GM23338 (cell line): ENCODE results near the gene DTX4. TPM values are rescaled to one million over a fixed set of nuclear protein-coding genes. Genes with fewer than 3 reads are reported as not detected.

Experiments used
- ATAC-seq: fragments of 200-7000 bp; cut with Tn5 transposase; 3 replicates; pipeline ENCODE4 v1.9.1; 2020
- DNase-seq: peaks from one replicate; pipeline ENCODE4 v3.0.0-alpha.2; 2015; ENCODE audit warnings: low spot score
- H2AFZ ChIP-seq: fragments of 200-600 bp; sonication (generic); 2 replicates; pipeline ENCODE4 v1.8.0; 2016; ENCODE audit warnings: antibody characterized with exemption, mild to moderate bottlenecking, moderate library complexity
- H3F3A ChIP-seq: fragments of 200-600 bp; sonication (generic); replicated peaks from 2 replicates; pipeline ENCODE4 v1.8.0; 2017; ENCODE audit warnings: antibody characterized with exemption, mixed run types, low read depth
- H3K27ac ChIP-seq: fragments of 200-600 bp; sonication (generic); 2 replicates; pipeline ENCODE4 v1.6.1; 2016; ENCODE audit warnings: low read depth
- H3K27me3 ChIP-seq: fragments of 200-600 bp; sonication (generic); 2 replicates; pipeline ENCODE4 v1.8.0; 2016; ENCODE audit warnings: mild to moderate bottlenecking, mixed run types, moderate library complexity; ENCODE audit not compliant: insufficient read depth
- H3K36me3 ChIP-seq: fragments of 200-600 bp; sonication (generic); 2 replicates; pipeline ENCODE4 v1.8.0; 2016; ENCODE audit warnings: mild to moderate bottlenecking; ENCODE audit not compliant: insufficient read depth
- H3K4me1 ChIP-seq: fragments of 200-600 bp; sonication (generic); 2 replicates; pipeline ENCODE4 v1.8.0; 2016; ENCODE audit warnings: mild to moderate bottlenecking, moderate library complexity; ENCODE audit not compliant: insufficient read depth
- H3K4me2 ChIP-seq: fragments of 200-600 bp; sonication (generic); 2 replicates; pipeline ENCODE4 v1.7.1; 2017; ENCODE audit warnings: mixed run types
- H3K4me3 ChIP-seq: fragments of 200-600 bp; sonication (generic); 2 replicates; pipeline ENCODE4 v1.6.1; 2016; ENCODE audit warnings: mixed run types
- H3K79me2 ChIP-seq: fragments of 200-600 bp; sonication (generic); replicated peaks from 2 replicates; pipeline ENCODE4 v1.8.0; 2017; ENCODE audit warnings: mild to moderate bottlenecking; ENCODE audit not compliant: insufficient read depth
- H3K9me2 ChIP-seq: fragments of 200-600 bp; sonication (generic); 2 replicates; pipeline ENCODE4 v1.8.0; 2017; ENCODE audit not compliant: insufficient read depth
- H4K20me1 ChIP-seq: fragments of 200-600 bp; sonication (generic); replicated peaks from 2 replicates; pipeline ENCODE4 v1.8.0; 2017; ENCODE audit warnings: mild to moderate bottlenecking; ENCODE audit not compliant: insufficient read depth
- H3K27ac Mint-ChIP-seq: 2 replicates; pipeline ENCODE4 v1.8.0; 2020; ENCODE audit warnings: inconsistent platforms, mild to moderate bottlenecking, moderate library complexity, mixed read lengths
- H3K27me3 Mint-ChIP-seq: 3 replicates; pipeline ENCODE4 v1.8.0; 2022; ENCODE audit warnings: low read depth, mild to moderate bottlenecking, moderate library complexity, mixed read lengths, inconsistent platforms; ENCODE audit not compliant: insufficient read depth, poor library complexity
- H3K36me3 Mint-ChIP-seq: 3 replicates; pipeline ENCODE4 v1.8.0; 2021; ENCODE audit warnings: low read depth, mild to moderate bottlenecking, inconsistent platforms, moderate library complexity, mixed read lengths
- H3K4me1 Mint-ChIP-seq: 3 replicates; pipeline ENCODE4 v1.8.0; 2020; ENCODE audit warnings: mild to moderate bottlenecking, inconsistent platforms, mixed read lengths
- H3K4me3 Mint-ChIP-seq: 3 replicates; pipeline ENCODE4 v1.8.0; 2021; ENCODE audit warnings: moderate library complexity, mild to moderate bottlenecking, inconsistent platforms, mixed read lengths
- H3K9me3 Mint-ChIP-seq: 3 replicates; pipeline ENCODE4 v1.8.0; 2020; ENCODE audit warnings: moderate library complexity, mild to moderate bottlenecking, inconsistent platforms, mixed read lengths
- CREB1 ChIP-seq: fragments of 250-450 bp; sonication (Bioruptor Pico); IDR thresholded peaks from 2 replicates; pipeline ENCODE4 v1.5.0; 2020; ENCODE audit warnings: low read depth, mild to moderate bottlenecking, moderate library complexity
- ETS1 ChIP-seq: IDR thresholded peaks from 2 replicates; pipeline ENCODE4 v1.6.1; 2016; ENCODE audit warnings: antibody characterized with exemption
- EZH2 ChIP-seq: fragments of 200-600 bp; sonication (generic); IDR thresholded peaks from one replicate; pipeline ENCODE4 v1.8.0; 2017; ENCODE audit warnings: antibody characterized with exemption, mild to moderate bottlenecking, low read depth; ENCODE audit not compliant: unreplicated experiment
- EZH2phosphoT487 ChIP-seq: fragments of 200-600 bp; sonication (generic); IDR thresholded peaks from one replicate; pipeline ENCODE4 v1.8.1; 2018; ENCODE audit warnings: antibody characterized with exemption; ENCODE audit not compliant: unreplicated experiment
- JUNB ChIP-seq: IDR thresholded peaks from one replicate; pipeline ENCODE4 v1.6.1; 2016; ENCODE audit warnings: antibody characterized with exemption; ENCODE audit not compliant: unreplicated experiment
- POLR2AphosphoS5 ChIP-seq: IDR thresholded peaks from 2 replicates; pipeline ENCODE4 v1.6.1; 2016; ENCODE audit warnings: antibody characterized with exemption, low read depth
- STAT1 ChIP-seq: IDR thresholded peaks from one replicate; pipeline ENCODE4 v1.6.1; 2016; ENCODE audit warnings: antibody characterized with exemption; ENCODE audit not compliant: unreplicated experiment
- ZNF114 ChIP-seq: fragments of 250-450 bp; sonication (Bioruptor Pico); IDR thresholded peaks from 2 replicates; pipeline ENCODE4 v1.5.0; 2020; ENCODE audit warnings: mild to moderate bottlenecking, moderate library complexity
- ZNF462 ChIP-seq: fragments of 250-450 bp; sonication (Bioruptor Pico); IDR thresholded peaks from 2 replicates; pipeline ENCODE4 v1.5.0; 2020; ENCODE audit warnings: mild to moderate bottlenecking, moderate library complexity
- polyA plus RNA-seq: library from polyadenylated mRNA; unstranded; fragments of >200 nt; fragmentation: Nextera tagmentation; extraction: Ambion mirVana; gene quantifications from 2 replicates; pipeline ENCODE4 v1.2.1, GENCODE V29; 2016
- total RNA-seq: library from RNA; depleted of rRNA; stranded (reverse); fragments of >200 nt; shearing (Covaris generic); gene quantifications from 2 replicates; pipeline ENCODE4 v1.2.3, GENCODE V29; 2014

Gene DTX4
- total and polyA plus RNA-seq, 2 experiments from 2014 or later, result 4.2 to 14.7 TPM

- TF ChIP-seq POLR2AphosphoS5 (no peak), EZH2phosphoT487 (no peak), STAT1 (no peak), EZH2 (no peak), ETS1 (no peak), ZNF114 (CRISPR knock-in tag) (no peak), JUNB (no peak), CREB1 (no peak)
- 0 out of 2 replicates have a peak, but pooled peaks cover 8% of the 10 kb centered on the region for H4K20me1 ChIP-seq
- H3K36me3 Mint-ChIP-seq, result peaks cover 35% of the 10 kb centered on the region
- DNase-seq, result no peak
- no peaks in the 10 kb centered on the region for H3K27me3 ChIP-seq
- no peak for ATAC-seq
- H2AFZ ChIP-seq, result no peak overlapping the region
- no peak overlapping the region for H3K4me3 Mint-ChIP-seq
- no peak overlapping the region for H3K27ac Mint-ChIP-seq
- H3K9me3 Mint-ChIP-seq, result no peaks in the 10 kb centered on the region
- H3K4me1 ChIP-seq, result no peaks in the 10 kb centered on the region
- H3K4me2 ChIP-seq, result no peak overlapping the region
- H3K27me3 Mint-ChIP-seq, result no peaks in the 10 kb centered on the region
- H3K79me2 ChIP-seq, result 0 out of 2 replicates have a peak, but pooled peaks cover 11% of the 10 kb centered on the region
- no peaks in the 10 kb centered on the region for H3K9me2 ChIP-seq
- no peaks in the 10 kb centered on the region for H3F3A ChIP-seq
- H3K27ac ChIP-seq, result no peak overlapping the region
- no peaks in the 10 kb centered on the region for H3K4me1 Mint-ChIP-seq
- peaks cover 35% of the 10 kb centered on the region; the same call in 1 of the 2 replicates for H3K36me3 ChIP-seq
- no peak overlapping the region for H3K4me3 ChIP-seq
These were observed 20.2 kb upstream of the DTX4 start for GRCh38 chr11:59151761-59152160.

GRCh38 chr11:59152312-59152951, 19.5 kb upstream of the DTX4 start:
- Histone ChIP-seq H3K4me3 (no peak overlapping the region), H3K27me3 (no peaks in the 10 kb centered on the region), H3F3A (no peaks in the 10 kb centered on the region), H3K4me1 (no peaks in the 10 kb centered on the region), H3K79me2 (0 out of 2 replicates have a peak, but pooled peaks cover 5% of the 10 kb centered on the region), H2AFZ (no peak overlapping the region), H3K36me3 (peaks cover 35% of the 10 kb centered on the region; the same call in 1 of the 2 replicates), H3K4me2 (no peak overlapping the region), H4K20me1 (0 out of 2 replicates have a peak, but pooled peaks cover 8% of the 10 kb centered on the region), H3K9me2 (no peaks in the 10 kb centered on the region), H3K27ac (no peak overlapping the region)
- DNase-seq, result no peak
- no peak overlapping the region for H3K27ac Mint-ChIP-seq
- H3K4me1 Mint-ChIP-seq, result no peaks in the 10 kb centered on the region
- TF ChIP-seq CREB1, result no peak
- no peak for TF ChIP-seq ZNF462 (CRISPR knock-in tag)
- no peak for TF ChIP-seq EZH2phosphoT487
- ATAC-seq, result no peak
- no peaks in the 10 kb centered on the region for H3K27me3 Mint-ChIP-seq
- no peaks in the 10 kb centered on the region for H3K9me3 Mint-ChIP-seq
- peaks cover 33% of the 10 kb centered on the region for H3K36me3 Mint-ChIP-seq
- no peak overlapping the region for H3K4me3 Mint-ChIP-seq
